Breast epithelium (tissue), 3 donors: Measurements from ENCODE around the gene MAP3K1.

Source experiments
- CTCF ChIP-seq, 3 donors: fragments of 450-650 bp; IDR thresholded peaks; one replicate each; pipeline ENCODE4 v1.5.1; 2016 to 2017; ENCODE audit warnings: antibody characterized with exemption in 3 of 3, mild to moderate bottlenecking in 3 of 3, moderate library complexity in 3 of 3
- POLR2A ChIP-seq: fragments of 450-650 bp; IDR thresholded peaks from one replicate; pipeline ENCODE4 v1.6.1; 2016; ENCODE audit warnings: antibody characterized with exemption, mild to moderate bottlenecking, moderate library complexity
- POLR2AphosphoS5 ChIP-seq, 3 donors: sonication (generic); formaldehyde crosslinking; IDR thresholded peaks; one replicate each; pipeline ENCODE4 v1.6.1; 2017; ENCODE audit warnings: antibody characterized with exemption in 3 of 3

DNA sequence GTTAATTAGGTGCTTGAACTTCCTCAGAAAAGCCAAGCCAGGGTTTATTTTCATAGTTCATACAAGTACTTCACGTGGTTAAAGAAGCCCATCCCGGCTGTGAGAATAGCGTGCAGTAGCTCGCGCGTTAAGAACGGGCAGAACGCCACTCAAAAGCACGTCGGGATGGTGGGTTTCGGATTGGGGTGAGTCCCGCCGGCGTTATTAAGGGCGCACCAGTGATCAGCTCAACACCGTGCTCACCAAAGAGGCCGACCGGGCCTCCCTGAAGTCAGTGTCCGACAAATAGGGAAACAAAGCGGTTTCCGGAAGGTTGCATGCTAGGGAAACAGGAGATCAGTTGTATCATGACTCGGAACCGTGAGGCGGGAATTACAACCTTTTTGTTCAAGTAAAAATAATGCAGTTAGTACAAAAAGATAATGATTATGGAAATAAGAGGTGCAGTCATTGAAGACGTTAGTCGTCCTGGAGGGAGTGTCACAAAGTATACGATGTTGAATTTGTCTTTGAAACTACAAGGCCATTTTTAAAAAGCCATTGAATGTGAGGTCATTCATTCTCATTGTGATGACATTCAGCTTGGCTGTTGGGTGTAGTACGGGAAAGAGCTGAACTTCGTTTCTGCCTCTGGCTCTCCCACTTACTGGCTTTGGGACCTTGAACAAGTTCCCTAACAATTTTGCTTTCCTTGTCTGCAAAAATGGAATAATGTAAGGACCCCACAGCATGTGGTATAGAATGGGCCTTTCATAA lies 95.0 kb downstream of the MAP3K1 start:
- TF ChIP-seq CTCF (IDR thresholded peaks at IDR 0.05) (no peak), POLR2A (no peak), POLR2AphosphoS5 (IDR thresholded peaks at IDR 0.05) (peak in 2 of 3 donors; percentile 7 to 40)
